ENCODE data around the gene UNC5CL. TPM values are rescaled to one million over a fixed set of nuclear protein-coding genes. Genes with fewer than 3 reads are reported as not detected.

UNC5CL gene
- total and polyA plus RNA-seq, 2 of the 8 experiments (the other 6 are each of a cell fraction or from before 2014, with no cell fraction given): 1.3 to 1.7 TPM

DNA sequence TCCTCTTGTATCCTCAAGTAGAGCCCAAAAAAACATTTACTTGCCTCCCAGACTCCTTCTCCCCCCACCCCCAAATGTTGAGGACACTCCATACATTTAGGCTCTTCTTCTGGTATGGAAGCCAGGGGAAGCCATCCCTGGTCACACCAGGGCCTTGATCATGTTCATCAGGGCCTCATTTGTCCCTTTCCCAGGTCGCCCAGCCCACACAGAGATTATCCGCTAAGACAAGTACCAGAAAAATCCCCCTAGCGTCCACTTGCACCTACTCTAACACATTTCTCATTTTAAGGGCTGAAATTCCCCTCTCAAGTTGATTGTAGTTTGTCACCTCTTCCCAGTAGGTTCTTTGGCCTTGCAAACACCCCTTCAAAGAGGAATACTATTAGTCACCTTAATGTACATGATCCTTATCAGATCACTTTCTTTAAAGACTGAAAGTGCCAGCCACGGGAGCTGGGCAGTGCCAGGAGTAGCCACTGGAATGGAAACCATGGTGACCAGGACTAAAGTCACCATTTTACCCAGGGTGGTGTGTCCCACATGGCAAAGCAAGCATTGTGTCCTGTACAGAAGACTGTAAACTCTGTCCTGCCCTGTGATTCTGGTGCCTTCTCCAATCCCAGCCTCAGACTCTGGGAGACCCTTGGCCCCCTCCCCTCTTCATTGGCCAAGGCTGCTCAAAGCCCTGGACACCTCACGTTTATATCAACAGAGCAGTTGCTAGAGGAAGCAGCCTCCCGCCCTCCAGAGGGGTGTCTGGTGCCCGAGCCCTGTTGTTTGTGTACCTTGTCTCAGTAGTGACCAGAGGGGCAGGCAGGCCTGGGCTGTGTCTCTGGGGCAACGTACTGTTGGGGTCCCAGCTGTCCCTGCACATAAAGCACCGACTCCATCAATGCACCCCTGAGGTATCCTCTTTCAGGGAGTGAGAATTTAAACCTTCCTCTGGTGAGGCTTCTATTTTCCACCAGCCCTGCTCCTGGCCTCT, 9.0 kb upstream of the UNC5CL start:
- H4K8ac ChIP-seq (ENCODE audit: extremely low read depth, insufficient read depth, low read length): no peak overlapping the region
- no peaks in the 10 kb centered on the region for H3K23me2 ChIP-seq (ENCODE audit: low read depth, low read length)
- no peak overlapping the region for H3K18ac ChIP-seq (ENCODE audit: extremely low read depth, low read length)
- no peaks in the 10 kb centered on the region for H4K20me1 ChIP-seq (replicated peaks in 1 of 2; ENCODE audit: control insufficient read depth in 1 of 2, insufficient read depth in 2 of 2, low read length in 2 of 2)
- no peak overlapping the region for H2BK5ac ChIP-seq (ENCODE audit: low read depth, low read length)
- no peak overlapping the region for H2BK20ac ChIP-seq (ENCODE audit: low read length)
- H3K23ac ChIP-seq (ENCODE audit: insufficient read length): no peak overlapping the region
- H3K79me1 ChIP-seq (ENCODE audit: low read depth, low read length): no peaks in the 10 kb centered on the region
- no peak overlapping the region for H3K4me2 ChIP-seq (ENCODE audit: insufficient read depth in 1 of 2, low read depth in 2 of 2, low read length in 2 of 2)
- H3K14ac ChIP-seq (ENCODE audit: insufficient read length): no peak overlapping the region
- no peak overlapping the region for H4K91ac ChIP-seq (replicated peaks; ENCODE audit: insufficient read length, low read length)
- no peak overlapping the region for H3K4me3 ChIP-seq (ENCODE audit: extremely low read depth in 1 of 4, insufficient read depth in 2 of 4, low read depth in 3 of 4, low read length in 4 of 4)
- 85% methylated on average over 9 of the region's 9 CpGs; no CpG with 5 or more reads in 1 of the 2 experiments for whole genome bisulfite sequencing, 2 experiments (ENCODE audit: extremely low coverage in 1 of 2, insufficient coverage in 1 of 2, insufficient read length in 1 of 2, insufficient replicate concordance in 2 of 2, low coverage in 1 of 2, low lambda C conversion rate in 2 of 2, missing lambda C conversion rate in 1 of 2)
- no peaks in the 10 kb centered on the region for H3K9me3 ChIP-seq (ENCODE audit: insufficient read depth in 2 of 2, low read depth in 1 of 2, low read length in 1 of 2)
- DNase-seq (ENCODE audit: low read depth in 1 of 2, low spot score in 2 of 2) (no peak), FAIRE-seq (no peak)
- no peak overlapping the region for H2BK12ac ChIP-seq (ENCODE audit: low read depth, low read length)
- no peak overlapping the region for H2BK120ac ChIP-seq (replicated peaks; ENCODE audit: low read depth, low read length)
- H2AK5ac ChIP-seq (ENCODE audit: low read depth, low read length): no peak overlapping the region
- CTCF ChIA-PET (ENCODE audit: partially characterized antibody): interaction anchor here (0.6 to 2.6 kb wide), 6 partner anchors 8 to 136 kb away, joined by 3 to 12 read pairs (median 4); no protein-coding TSS in a partner anchor
- peaks cover 0 to under 1% (median 0%) of the 10 kb centered on the region in 4 experiments; a peak in 2 of 7 replicates for H3K4me1 ChIP-seq (replicated peaks in 1 of 4; ENCODE audit: control insufficient read depth in 3 of 4, insufficient read depth in 4 of 4, low read length in 3 of 4)
- H3K4ac ChIP-seq (replicated peaks; ENCODE audit: insufficient read length, low read depth, low read length): no peak overlapping the region
- no peak overlapping the region for H3K27ac ChIP-seq (ENCODE audit: low read depth, low read length)
- no peak overlapping the region for H2AFZ ChIP-seq (ENCODE audit: low read length)
- POLR2A ChIA-PET (ENCODE audit: partially characterized antibody): interaction anchor here (1.4 to 1.8 kb wide), 2 partner anchors 9 to 20 kb away, joined by 3 to 4 read pairs; partner anchors contain the start of gene UNC5CL
- H3K36me3 ChIP-seq (ENCODE audit: control insufficient read depth in 2 of 4, insufficient read depth in 4 of 4, low read length in 3 of 4): no peaks in the 10 kb centered on the region
- no peak overlapping the region for H3K56ac ChIP-seq (replicated peaks; ENCODE audit: insufficient read length, low read depth, low read length)
- H3K27me3 ChIP-seq (replicated peaks in 1 of 4; ENCODE audit: control insufficient read depth in 3 of 4, extremely low read depth in 1 of 4, insufficient read depth in 3 of 4, low read length in 3 of 4): no peaks in the 10 kb centered on the region
- no peak overlapping the region for H3K9ac ChIP-seq (replicated peaks in 1 of 4; ENCODE audit: extremely low read depth in 1 of 4, low read depth in 3 of 4, low read length in 3 of 4)
- no peaks in the 10 kb centered on the region for H3K79me2 ChIP-seq (ENCODE audit: control insufficient read depth in 1 of 2, insufficient read depth in 2 of 2, low read length in 2 of 2)
- no peak overlapping the region for H2BK15ac ChIP-seq (ENCODE audit: low read length)
- H4K5ac ChIP-seq (ENCODE audit: insufficient read length, low read depth, low read length): no peak overlapping the region
- no peak for TF ChIP-seq TAF7 (optimal IDR thresholded peaks at IDR 0.05; ENCODE audit: borderline replicate concordance, low read depth, low read length)
- TF ChIP-seq, protein P1, sequence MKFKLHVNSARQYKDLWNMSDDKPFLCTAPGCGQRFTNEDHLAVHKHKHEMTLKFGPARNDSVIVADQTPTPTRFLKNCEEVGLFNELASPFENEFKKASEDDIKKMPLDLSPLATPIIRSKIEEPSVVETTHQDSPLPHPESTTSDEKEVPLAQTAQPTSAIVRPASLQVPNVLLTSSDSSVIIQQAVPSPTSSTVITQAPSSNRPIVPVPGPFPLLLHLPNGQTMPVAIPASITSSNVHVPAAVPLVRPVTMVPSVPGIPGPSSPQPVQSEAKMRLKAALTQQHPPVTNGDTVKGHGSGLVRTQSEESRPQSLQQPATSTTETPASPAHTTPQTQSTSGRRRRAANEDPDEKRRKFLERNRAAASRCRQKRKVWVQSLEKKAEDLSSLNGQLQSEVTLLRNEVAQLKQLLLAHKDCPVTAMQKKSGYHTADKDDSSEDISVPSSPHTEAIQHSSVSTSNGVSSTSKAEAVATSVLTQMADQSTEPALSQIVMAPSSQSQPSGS (IDR thresholded peaks at IDR 0.05; ENCODE audit: low read length): no peak
- TF ChIP-seq PHF8 (conservative IDR thresholded peaks at IDR 0.05; ENCODE audit: low read depth, low read length): no peak
- TF ChIP-seq, protein P2, sequence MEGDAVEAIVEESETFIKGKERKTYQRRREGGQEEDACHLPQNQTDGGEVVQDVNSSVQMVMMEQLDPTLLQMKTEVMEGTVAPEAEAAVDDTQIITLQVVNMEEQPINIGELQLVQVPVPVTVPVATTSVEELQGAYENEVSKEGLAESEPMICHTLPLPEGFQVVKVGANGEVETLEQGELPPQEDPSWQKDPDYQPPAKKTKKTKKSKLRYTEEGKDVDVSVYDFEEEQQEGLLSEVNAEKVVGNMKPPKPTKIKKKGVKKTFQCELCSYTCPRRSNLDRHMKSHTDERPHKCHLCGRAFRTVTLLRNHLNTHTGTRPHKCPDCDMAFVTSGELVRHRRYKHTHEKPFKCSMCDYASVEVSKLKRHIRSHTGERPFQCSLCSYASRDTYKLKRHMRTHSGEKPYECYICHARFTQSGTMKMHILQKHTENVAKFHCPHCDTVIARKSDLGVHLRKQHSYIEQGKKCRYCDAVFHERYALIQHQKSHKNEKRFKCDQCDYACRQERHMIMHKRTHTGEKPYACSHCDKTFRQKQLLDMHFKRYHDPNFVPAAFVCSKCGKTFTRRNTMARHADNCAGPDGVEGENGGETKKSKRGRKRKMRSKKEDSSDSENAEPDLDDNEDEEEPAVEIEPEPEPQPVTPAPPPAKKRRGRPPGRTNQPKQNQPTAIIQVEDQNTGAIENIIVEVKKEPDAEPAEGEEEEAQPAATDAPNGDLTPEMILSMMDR (IDR thresholded peaks at IDR 0.05; ENCODE audit: control extremely low read depth in 1 of 3, insufficient read depth in 1 of 3, low read depth in 1 of 3, low read length in 3 of 3): no peak
- TF ChIP-seq TCF12 (IDR thresholded peaks at IDR 0.05; ENCODE audit: low read depth, low read length): no peak
- TF ChIP-seq CTBP2 (IDR thresholded peaks at IDR 0.05; ENCODE audit: borderline replicate concordance, insufficient read depth, insufficient read length, low read length): no peak

Measured in H1 (cell line).